A549 (cell line): Measurements from ENCODE around the gene COX10. TPM values are rescaled to one million over a fixed set of nuclear protein-coding genes. Genes with fewer than 3 reads are reported as not detected.

Experiments used
- ATAC-seq, 2 experiments: fragments of 200-7000 bp in 1 of 2; fragments of >200 bp in 1 of 2; cut with Nextera tagmentation in 1 of 2; cut with Tn5 transposase in 1 of 2; 3 replicates each; pipeline versions ENCODE4 v1.8.0 to v1.9.1; 2018 to 2020; ENCODE audit warnings: mild to moderate bottlenecking in 1 of 2, moderate library complexity in 1 of 2
- CTCF ChIA-PET: fragments of 300-600 bp; sonication (Branson Sonifier 250); formaldehyde crosslinking; extraction: SDS; loops from one replicate; lab custom pipeline; 2021; ENCODE audit warnings: antibody characterized with exemption, inconsistent platforms; lab: Yijun Ruan, JAX
- POLR2A ChIA-PET: fragments of 350-600 bp; formaldehyde crosslinking; extraction: SDS; loops from one replicate; lab custom pipeline; 2021; ENCODE audit warnings: antibody characterized with exemption, inconsistent platforms; lab: Yijun Ruan, JAX
- DNase-seq, 2 experiments: peaks; one replicate each; pipeline versions ENCODE4 v3.0.0 to v3.0.0-alpha.2; 2011 to 2016; ENCODE audit warnings: low read depth in 1 of 2, low spot score in 1 of 2
- FAIRE-seq: peaks from 2 replicates; lab custom pipeline; 2011; peaks lifted over from hg19 to GRCh38; lab: Jason Lieb, UNC
- H3K27ac ChIP-seq, 2 experiments: fragments of >200 bp; sonication (Bioruptor Twin); formaldehyde crosslinking; 3 replicates each; pipeline ENCODE4 v1.5.1; 2016 to 2017
- H3K4me1 ChIP-seq: fragments of >200 bp; sonication (Bioruptor Twin); formaldehyde crosslinking; 3 replicates; pipeline ENCODE4 v1.6.1; 2016
- H3K4me2 ChIP-seq: fragments of >200 bp; sonication (Bioruptor Twin); formaldehyde crosslinking; 3 replicates; pipeline ENCODE4 v1.6.1; 2016
- H3K4me3 ChIP-seq: fragments of >200 bp; sonication (Bioruptor Twin); formaldehyde crosslinking; 3 replicates; pipeline ENCODE4 v1.5.1; 2016
- H3K9me3 ChIP-seq: fragments of >200 bp; sonication (Bioruptor Twin); formaldehyde crosslinking; 3 replicates; pipeline ENCODE4 v1.6.1; 2016
- CHD2 ChIP-seq: fragments of 150-350 bp; IDR thresholded peaks from 2 replicates; pipeline ENCODE4 v1.6.1; 2014; ENCODE audit warnings: low read length; ENCODE audit not compliant: partially characterized antibody
- ESRRA ChIP-seq: fragments of 150-350 bp; IDR thresholded peaks from 2 replicates; pipeline ENCODE4 v1.6.1; 2014; ENCODE audit warnings: mild to moderate bottlenecking, low read length, borderline replicate concordance
- FOSB ChIP-seq: fragments of 250-450 bp; sonication (Bioruptor Pico); IDR thresholded peaks from 2 replicates; pipeline ENCODE4 v1.5.0; 2020; ENCODE audit warnings: mild to moderate bottlenecking, moderate library complexity
- GATA3 ChIP-seq: IDR thresholded peaks from 2 replicates; pipeline ENCODE4 v1.6.1; 2012; ENCODE audit warnings: borderline replicate concordance
- HEYL ChIP-seq: fragments of 250-450 bp; sonication (Bioruptor Pico); IDR thresholded peaks from 2 replicates; pipeline ENCODE4 v1.8.0; 2021; ENCODE audit warnings: mild to moderate bottlenecking, moderate library complexity
- HOXB13 ChIP-seq: fragments of 250-450 bp; sonication (Bioruptor Pico); IDR thresholded peaks from 2 replicates; pipeline ENCODE4 v1.5.0; 2020; ENCODE audit warnings: low read depth, mild to moderate bottlenecking, moderate library complexity
- MAFK ChIP-seq: fragments of 450-650 bp; IDR thresholded peaks from 2 replicates; pipeline ENCODE4 v1.6.1; 2014; ENCODE audit not compliant: partially characterized antibody
- MAZ ChIP-seq: fragments of 150-350 bp; IDR thresholded peaks from 2 replicates; pipeline ENCODE4 v1.6.1; 2014; ENCODE audit warnings: antibody characterized with exemption, low read depth, low read length, borderline replicate concordance
- MYC ChIP-seq: IDR thresholded peaks from 2 replicates; pipeline ENCODE4 v1.6.1; 2012; ENCODE audit warnings: mild to moderate bottlenecking, inconsistent platforms, low read length, improper control_type of control experiment, borderline replicate concordance
- SREBF2 ChIP-seq: fragments of 450-650 bp; IDR thresholded peaks from 2 replicates; pipeline ENCODE4 v1.6.1; 2014; ENCODE audit warnings: mild to moderate bottlenecking, moderate library complexity
- TFCP2L1 ChIP-seq: fragments of 250-450 bp; sonication (Bioruptor Pico); IDR thresholded peaks from 2 replicates; pipeline ENCODE4 v1.5.0; 2021; ENCODE audit warnings: mild to moderate bottlenecking
- ZNF302 ChIP-seq: fragments of 250-450 bp; sonication (Bioruptor Pico); IDR thresholded peaks from 2 replicates; pipeline ENCODE4 v1.9.0; 2021; ENCODE audit warnings: inconsistent platforms, mild to moderate bottlenecking, moderate library complexity
- WGBS: methylation state at CpG from one replicate; pipeline ENCODE4 v1.1.6; 2017; ENCODE audit errors: missing lambda C conversion rate; 5-methylcytosine and 5-hydroxymethylcytosine counted together
- polyA plus RNA-seq, 4 experiments: library from polyadenylated mRNA; depleted of rRNA in 3 of 4; stranded (reverse); fragments of >200 nt; fragmentation: RNase III in 1 of 4; extraction: RNeasy Plus Mini Kit Qiagen cat#74134 plus additional on column Dnase treatment in 1 of 4; gene quantifications; 2 replicates in 3 of 4; 3 replicates in 1 of 4; pipeline ENCODE4 v1.2.3, GENCODE V29; 2011 to 2017
- TF ChIP-seq, protein P1 (sequence below): IDR thresholded peaks from 2 replicates; pipeline ENCODE4 v1.6.1; 2012
- TF ChIP-seq, protein P2 (sequence below): fragments of 150-350 bp; IDR thresholded peaks from 2 replicates; pipeline ENCODE4 v1.6.1; 2014; ENCODE audit warnings: low read depth, mild to moderate bottlenecking, low read length
- TF ChIP-seq, protein P3 (sequence below): fragments of >200 bp; sonication (Bioruptor Twin); formaldehyde crosslinking; IDR thresholded peaks from 2 replicates; pipeline ENCODE4 v1.6.1; 2016
- TF ChIP-seq, protein P4 (sequence below): IDR thresholded peaks from 2 replicates; pipeline ENCODE4 v1.6.1; 2012; ENCODE audit warnings: low read depth, borderline replicate concordance
- TF ChIP-seq, protein P5 (sequence below): fragments of 450-650 bp; IDR thresholded peaks from 2 replicates; pipeline ENCODE4 v1.6.1; 2014; ENCODE audit warnings: antibody characterized with exemption

COX10 gene
- polyA plus RNA-seq, 2 of the 4 experiments (the other 2 are of a cell fraction) = 15.1 to 25.8 TPM

DNA sequence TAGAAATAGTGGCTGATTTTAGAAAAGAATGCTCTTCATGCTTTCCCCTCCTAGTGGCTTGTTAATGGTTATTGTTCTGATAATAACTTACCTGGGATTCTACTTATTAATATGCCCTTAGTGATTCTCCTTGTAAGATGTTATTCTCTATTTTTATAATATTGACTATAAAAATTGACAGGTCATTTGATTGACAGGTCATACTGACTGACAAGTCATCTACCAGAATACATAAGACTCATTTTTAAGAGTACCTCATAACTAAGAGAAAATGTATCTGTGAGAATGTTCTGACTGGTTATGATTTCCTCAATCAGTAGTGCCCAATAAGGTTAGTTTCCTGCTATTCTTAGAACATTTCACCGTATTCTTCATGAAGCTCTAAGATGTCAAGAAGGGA, 8.6 kb upstream of the COX10 start:
- 100% methylated on average over 1 of the region's 1 CpG for WGBS
- FAIRE-seq = no peak
- H3K4me3 ChIP-seq = no peak overlapping the region
- ChIA-PET CTCF (interaction anchor here (1.2 kb wide), 2 partner anchors 13 to 16 kb away, joined by 3 read pairs; no protein-coding TSS in a partner anchor), POLR2A (interaction anchor here (0.7 kb wide), 1 partner anchor 11 kb away, joined by 10 read pairs; no protein-coding TSS in a partner anchor)
- H3K9me3 ChIP-seq = 0 out of 3 replicates have a peak, but pooled peaks cover 3% of the 10 kb centered on the region
- no peaks in the 10 kb centered on the region for H3K4me1 ChIP-seq
- H3K27ac ChIP-seq = no peak overlapping the region
- no peak overlapping the region for H3K4me2 ChIP-seq
- no peak for DNase-seq
- TF ChIP-seq, protein P1, sequence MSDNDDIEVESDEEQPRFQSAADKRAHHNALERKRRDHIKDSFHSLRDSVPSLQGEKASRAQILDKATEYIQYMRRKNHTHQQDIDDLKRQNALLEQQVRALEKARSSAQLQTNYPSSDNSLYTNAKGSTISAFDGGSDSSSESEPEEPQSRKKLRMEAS = no peak
- TF ChIP-seq, protein P2, sequence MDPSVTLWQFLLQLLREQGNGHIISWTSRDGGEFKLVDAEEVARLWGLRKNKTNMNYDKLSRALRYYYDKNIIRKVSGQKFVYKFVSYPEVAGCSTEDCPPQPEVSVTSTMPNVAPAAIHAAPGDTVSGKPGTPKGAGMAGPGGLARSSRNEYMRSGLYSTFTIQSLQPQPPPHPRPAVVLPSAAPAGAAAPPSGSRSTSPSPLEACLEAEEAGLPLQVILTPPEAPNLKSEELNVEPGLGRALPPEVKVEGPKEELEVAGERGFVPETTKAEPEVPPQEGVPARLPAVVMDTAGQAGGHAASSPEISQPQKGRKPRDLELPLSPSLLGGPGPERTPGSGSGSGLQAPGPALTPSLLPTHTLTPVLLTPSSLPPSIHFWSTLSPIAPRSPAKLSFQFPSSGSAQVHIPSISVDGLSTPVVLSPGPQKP = no peak
- TF ChIP-seq ZNF302 (CRISPR knock-in tag) = no peak
- no peak for ATAC-seq

DNA sequence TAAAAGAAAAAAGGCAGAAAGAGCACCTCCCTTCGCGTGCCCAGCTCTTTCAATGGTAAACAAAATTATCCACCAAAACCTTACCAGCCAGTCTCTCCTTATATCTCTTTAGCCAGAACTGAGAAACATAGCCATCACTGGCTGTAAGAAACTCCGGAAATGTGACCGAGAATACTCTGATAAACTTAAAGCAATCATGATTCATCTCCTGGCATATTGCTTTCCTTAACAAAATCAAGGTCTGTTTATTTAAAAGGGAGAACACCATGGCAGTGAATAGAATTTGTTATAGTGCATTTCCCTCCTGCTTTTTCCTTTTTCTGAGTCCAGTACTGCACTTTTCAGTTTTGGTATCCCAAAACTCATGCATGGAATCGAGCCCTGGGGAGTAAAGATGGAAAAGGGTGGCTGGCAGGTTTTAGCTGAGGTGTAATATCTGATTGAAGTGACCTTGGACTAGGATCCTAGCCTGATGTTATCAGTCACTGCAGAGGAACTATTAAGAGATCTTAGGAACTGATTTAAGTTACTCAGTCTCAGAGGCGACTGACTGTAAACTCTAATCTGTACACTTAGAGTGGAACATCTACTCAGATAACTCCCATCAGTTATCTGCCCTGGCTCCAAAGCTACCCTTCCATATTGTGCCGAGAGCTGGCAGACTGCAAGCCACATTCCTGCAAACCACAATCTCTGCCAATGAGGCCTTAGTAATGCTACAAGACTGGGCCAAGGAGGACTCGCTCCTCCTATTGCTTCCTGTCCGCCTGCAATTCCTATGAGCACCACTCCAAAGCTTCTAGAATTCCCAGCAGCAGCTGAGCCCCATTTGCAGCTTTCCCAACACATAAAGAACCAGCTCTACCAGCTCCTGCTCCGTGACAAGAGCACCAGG, 7.4 kb upstream of the COX10 start:
- TF ChIP-seq HEYL (CRISPR knock-in tag) (no peak), MAZ (no peak), GATA3 (no peak), CHD2 (no peak), MAFK (no peak), HOXB13 (no peak)
- TF ChIP-seq, protein P3, sequence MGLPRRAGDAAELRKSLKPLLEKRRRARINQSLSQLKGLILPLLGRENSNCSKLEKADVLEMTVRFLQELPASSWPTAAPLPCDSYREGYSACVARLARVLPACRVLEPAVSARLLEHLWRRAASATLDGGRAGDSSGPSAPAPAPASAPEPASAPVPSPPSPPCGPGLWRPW = no peak
- TF ChIP-seq, protein P4, sequence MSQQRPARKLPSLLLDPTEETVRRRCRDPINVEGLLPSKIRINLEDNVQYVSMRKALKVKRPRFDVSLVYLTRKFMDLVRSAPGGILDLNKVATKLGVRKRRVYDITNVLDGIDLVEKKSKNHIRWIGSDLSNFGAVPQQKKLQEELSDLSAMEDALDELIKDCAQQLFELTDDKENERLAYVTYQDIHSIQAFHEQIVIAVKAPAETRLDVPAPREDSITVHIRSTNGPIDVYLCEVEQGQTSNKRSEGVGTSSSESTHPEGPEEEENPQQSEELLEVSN = no peak
- TF ChIP-seq, protein P5, sequence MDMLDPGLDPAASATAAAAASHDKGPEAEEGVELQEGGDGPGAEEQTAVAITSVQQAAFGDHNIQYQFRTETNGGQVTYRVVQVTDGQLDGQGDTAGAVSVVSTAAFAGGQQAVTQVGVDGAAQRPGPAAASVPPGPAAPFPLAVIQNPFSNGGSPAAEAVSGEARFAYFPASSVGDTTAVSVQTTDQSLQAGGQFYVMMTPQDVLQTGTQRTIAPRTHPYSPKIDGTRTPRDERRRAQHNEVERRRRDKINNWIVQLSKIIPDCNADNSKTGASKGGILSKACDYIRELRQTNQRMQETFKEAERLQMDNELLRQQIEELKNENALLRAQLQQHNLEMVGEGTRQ = no peak
- Histone ChIP-seq H3K4me1 (no peaks in the 10 kb centered on the region), H3K4me3 (no peak overlapping the region), H3K9me3 (peaks cover 13% of the 10 kb centered on the region), H3K4me2 (no peak overlapping the region), H3K27ac (no peak overlapping the region)
- ChIA-PET CTCF (interaction anchor here (0.6 to 1.2 kb wide), 2 partner anchors 14 to 1442 kb away, joined by 3 read pairs; no protein-coding TSS in a partner anchor), POLR2A (no interaction called here)
- FAIRE-seq (no peak), ATAC-seq (no peak), DNase-seq (no peak)
- WGBS = 90% methylated on average over 10 of the region's 10 CpGs

DNA sequence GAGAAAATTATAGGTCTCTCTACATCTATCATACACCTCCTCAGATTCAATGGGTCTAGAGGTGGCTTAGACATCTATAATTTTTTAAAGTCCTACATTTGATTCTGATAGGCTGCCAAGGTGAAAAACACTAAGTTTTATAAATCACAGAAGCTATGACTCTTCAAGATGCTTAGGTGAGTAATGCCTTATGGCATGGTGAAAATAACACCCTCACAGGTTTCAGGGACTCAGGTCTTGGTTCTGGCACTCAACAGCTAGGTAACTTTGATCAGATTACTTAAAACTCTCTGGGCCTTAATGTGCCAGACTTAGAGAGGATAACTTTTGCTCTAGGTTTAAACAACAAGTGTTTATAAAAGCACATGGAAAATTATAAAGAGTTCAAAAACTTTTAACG, 2.0 kb upstream of the COX10 start:
- TF ChIP-seq SREBF2 (no peak), MYC (no peak), TFCP2L1 (no peak), MAFK (no peak), ESRRA (no peak), FOSB (CRISPR knock-in tag) (no peak)
- TF ChIP-seq, protein P2 = no peak
- TF ChIP-seq, protein P4 = no peak
- TF ChIP-seq, all 56 proteins: peak for 0
- POLR2A ChIA-PET = no interaction called here

More for the DNA sequence above, 2.0 kb upstream of the COX10 start:
- Histone ChIP-seq H3K4me2 (no peak overlapping the region), H3K9me3 (peaks cover 16% of the 10 kb centered on the region), H3K4me1 (peaks cover 15% of the 10 kb centered on the region; the same call in 2 of the 3 replicates), H3K27ac (no peak overlapping the region), H3K4me3 (no peak overlapping the region)
- ATAC-seq = no peak
- WGBS = 100% methylated on average over 1 of the region's 1 CpG
- FAIRE-seq = no peak
- CTCF ChIA-PET = no interaction called here
- DNase-seq = no peak
